Measurements from ENCODE around the gene RNU1-3.

RNU1-3 gene

GRCh38 chr1:16617114-16617631 lies 49.6 kb downstream of the RNU1-3 start:
- no peak for DNase-seq

Data from NCI-H2171 treated with DMSO at 0.1 percent for 48 hours (cell line).